Tibial nerve (tissue), 3 donors: Measurements from ENCODE around the gene DISC1.

ENCODE experiments used
- CTCF ChIP-seq, 5 experiments: fragments of 200-600 bp in 3 of 5; fragments of 450-650 bp in 2 of 5; sonication (generic) in 3 of 5; IDR thresholded peaks; one replicate each; pipeline ENCODE4 v1.5.1; 2016 to 2019; ENCODE audit warnings: antibody characterized with exemption in 5 of 5, mild to moderate bottlenecking in 3 of 5, moderate library complexity in 2 of 5
- POLR2A ChIP-seq, 2 donors: fragments of 450-650 bp; IDR thresholded peaks; one replicate each; pipeline ENCODE4 v1.6.1; 2017; ENCODE audit warnings: antibody characterized with exemption in 2 of 2, mild to moderate bottlenecking in 2 of 2, moderate library complexity in 2 of 2

DNA sequence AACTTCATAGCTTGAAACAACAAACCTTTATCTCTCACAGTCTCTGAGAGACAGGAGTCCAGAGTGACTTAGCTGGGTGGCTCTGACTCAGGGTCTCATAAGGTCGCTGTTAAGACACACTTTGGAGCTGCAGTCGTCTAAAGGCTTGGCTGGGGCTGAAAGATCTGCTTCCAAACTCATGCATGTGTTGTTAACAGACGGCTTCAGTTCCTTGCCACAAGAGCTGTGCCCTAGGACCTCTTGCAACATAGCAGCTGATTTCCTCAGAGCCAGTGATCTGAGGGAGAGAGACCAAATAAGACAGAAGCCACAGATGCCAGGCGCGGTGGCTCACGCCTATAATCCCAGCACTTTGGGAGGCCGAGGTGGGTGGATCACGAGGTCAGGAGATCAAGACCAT, 176.8 kb downstream of the DISC1 start:
- TF ChIP-seq POLR2A (IDR thresholded peaks at IDR 0.05), result no peak
- no peak for TF ChIP-seq CTCF (IDR thresholded peaks at IDR 0.05)
